HG03521 (cell line): ENCODE data around the gene PTK6.
A peak's percentile ranks its signal among the peaks of the same experiment; 100 is the strongest.

ENCODE experiments used
- ATAC-seq: cut with Tn5 transposase; IDR thresholded peaks from one replicate; pipeline ENCODE4 v1.9.1; 2021; ENCODE audit warnings: mild to moderate bottlenecking, moderate library complexity; ENCODE audit not compliant: unreplicated experiment

PTK6 gene

DNA sequence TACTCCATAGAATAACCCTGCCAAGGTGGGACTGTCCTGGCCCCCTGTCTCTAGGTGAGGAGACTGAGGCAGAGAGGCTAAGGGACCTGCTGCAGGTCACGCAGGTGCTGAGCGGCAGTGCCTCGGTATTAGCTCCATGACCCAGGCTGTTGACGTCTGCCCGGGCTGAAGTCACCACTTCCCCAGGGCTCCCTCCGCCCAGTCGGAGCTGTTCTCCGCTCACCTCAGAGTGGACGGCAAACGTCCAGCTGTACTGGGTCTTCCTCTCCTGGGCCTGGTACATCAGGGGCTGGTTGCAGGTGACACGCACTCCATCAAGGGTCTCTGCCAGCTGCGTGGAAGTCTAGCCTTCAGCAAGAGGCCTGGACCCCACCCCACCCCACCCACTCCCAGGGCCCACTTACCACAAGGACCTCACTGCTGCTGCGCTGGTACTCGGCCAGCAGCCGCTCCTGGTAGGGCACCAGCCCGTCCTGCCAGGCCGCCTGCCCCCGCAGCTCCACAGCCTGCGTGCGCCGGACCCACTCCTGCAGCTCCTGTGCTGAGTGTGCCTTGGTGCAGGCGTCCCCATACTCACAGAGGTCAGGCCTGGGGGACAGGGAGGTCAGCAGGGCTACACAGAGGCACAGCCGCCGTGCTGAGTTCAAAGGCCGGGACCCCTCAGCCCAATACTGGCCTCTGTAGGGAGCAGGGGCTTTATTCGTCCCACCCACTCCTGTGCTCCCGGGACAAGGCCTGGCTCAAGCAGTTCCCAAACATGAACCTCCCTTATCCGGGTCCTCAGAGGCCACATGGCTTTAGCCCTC lies 33.3 kb upstream of the PTK6 start:
- no peak for ATAC-seq

DNA sequence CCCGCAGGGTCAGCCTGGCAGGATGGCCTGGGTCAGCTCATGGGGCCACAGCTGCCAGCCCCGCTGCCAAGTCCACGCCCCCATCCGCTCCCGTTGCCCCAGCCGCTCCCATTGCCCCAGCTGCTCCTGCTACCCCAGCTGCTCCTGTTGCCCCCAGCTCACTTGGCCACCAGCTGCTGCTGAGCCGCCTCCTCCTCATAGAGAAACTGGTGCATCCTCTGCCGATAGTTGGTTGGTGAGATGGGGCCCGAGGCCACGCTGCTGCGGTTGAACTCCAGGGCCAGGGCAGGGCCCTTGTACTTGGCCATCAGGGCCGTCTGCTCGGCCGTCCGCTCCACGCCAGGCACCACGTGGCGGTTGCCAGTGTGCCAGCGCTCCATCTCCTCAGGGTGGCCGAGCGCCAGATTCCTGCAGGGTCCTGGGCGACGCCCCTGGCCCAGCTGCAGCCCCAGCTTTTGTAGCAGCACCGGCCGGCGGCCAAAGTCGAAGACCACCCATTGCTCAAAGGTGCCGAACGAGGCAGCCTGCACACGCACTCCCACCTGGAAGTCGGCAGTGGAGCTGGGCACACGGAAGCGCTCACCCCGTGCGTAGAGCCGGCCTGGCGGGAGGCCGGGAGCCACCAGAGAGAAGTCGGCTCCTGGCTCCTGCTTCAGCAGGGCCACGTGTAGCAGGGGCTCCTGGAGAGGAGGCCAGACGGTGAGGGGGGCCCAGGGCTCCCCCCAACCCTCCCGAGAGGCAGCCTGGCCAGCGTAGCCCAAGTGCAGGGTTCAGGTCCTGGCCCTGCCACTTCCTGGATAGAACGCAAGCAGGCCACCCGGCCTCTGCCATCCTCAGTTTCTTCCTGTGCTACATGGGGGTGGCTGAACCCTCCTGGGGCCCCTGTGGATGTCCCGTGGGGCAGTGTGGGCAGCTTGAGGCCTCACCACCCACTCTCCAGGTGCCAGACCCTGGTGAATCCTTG lies 32.1 kb upstream of the PTK6 start:
- ATAC-seq = no peak

DNA sequence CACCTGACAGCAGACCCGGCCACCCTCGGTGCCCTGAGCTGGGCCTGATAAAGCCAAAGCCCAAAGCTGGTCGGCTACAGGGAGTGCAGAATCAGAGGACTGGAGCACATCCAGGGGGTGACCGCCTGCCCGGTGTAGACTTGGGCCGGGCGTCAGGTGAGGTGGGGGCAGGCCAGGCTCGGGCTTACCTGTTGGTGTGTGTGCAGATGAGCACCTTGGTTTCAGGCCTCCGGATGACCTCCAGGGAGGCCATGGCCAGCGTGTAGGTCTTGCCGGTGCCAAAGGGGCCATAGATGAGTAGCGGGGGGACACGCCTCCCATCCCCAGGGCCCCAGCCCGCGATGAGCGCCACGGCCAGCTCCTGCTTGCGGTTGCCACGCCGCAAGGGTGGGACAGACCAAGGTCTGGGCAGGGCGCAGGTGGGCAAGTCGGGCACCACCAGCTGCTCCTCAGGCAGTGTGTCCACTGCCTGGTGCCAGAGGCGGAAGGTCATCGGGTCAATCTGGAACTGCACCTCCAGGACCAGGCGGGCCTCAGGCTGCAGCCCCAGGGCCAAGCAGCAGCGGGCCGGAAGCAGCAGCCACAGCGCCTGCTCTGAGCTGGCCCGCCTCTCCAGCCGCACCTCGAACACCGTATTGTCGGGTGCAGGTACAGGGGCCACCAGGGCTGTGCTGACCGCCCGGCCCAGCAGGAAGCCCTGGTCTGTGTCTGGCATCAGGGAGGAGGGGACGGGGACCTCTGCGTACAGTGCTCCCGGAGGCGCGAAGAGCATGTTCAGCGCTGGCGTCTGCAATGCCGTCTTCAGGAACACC lies 31.2 kb upstream of the PTK6 start:
- no peak for ATAC-seq

DNA sequence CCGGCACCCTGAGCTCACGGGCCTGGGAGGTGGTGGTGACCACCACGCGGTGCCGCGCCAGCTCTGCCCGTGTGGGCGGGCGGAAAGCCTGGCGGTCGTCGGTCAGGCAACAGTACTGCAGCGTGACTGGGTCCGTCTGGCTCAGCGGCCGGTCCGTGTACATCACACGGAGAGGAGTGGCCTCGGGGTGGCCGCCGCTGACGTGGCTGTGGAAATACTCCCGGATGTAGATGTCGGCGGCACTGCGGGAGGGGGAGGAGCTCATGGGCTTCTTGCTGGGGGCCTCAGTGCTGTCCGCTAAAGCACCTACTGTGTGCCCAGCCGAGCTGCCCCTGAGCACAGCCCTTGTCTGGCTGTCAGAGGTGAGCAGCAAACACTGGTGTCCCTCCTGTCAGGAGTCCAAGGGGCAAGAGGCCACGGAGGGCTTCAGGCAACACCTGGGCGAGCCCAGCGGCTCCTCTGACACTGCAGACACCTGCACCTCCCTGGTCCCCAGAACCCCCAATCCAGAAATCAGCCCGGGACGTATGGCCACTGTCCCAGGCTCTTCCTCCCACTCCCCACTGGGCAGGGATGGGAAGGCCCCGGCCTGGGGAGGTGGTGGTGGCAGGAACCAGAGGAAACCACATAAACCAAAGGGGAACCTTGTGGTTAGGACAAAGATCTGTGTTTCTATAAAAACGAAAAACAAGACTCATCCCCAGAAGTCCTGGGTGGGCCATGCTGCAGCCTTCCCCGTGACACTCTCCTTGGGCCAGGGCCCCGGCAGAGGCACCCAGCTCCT lies 30.4 kb upstream of the PTK6 start:
- ATAC-seq = peak; percentile 46

DNA sequence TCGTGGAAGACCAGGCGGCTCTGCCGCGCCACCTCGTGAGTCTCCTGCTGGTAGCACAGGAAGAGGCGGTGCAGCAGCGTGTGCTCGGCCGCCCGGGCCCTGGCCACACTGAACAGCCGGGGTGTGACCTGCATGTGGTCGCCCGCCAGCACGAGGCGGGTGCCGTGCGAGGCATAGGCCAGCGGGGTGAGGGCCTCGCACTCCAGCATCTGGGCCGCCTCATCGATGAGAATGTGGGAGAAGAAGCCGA lies 29.9 kb upstream of the PTK6 start:
- ATAC-seq = no peak

DNA sequence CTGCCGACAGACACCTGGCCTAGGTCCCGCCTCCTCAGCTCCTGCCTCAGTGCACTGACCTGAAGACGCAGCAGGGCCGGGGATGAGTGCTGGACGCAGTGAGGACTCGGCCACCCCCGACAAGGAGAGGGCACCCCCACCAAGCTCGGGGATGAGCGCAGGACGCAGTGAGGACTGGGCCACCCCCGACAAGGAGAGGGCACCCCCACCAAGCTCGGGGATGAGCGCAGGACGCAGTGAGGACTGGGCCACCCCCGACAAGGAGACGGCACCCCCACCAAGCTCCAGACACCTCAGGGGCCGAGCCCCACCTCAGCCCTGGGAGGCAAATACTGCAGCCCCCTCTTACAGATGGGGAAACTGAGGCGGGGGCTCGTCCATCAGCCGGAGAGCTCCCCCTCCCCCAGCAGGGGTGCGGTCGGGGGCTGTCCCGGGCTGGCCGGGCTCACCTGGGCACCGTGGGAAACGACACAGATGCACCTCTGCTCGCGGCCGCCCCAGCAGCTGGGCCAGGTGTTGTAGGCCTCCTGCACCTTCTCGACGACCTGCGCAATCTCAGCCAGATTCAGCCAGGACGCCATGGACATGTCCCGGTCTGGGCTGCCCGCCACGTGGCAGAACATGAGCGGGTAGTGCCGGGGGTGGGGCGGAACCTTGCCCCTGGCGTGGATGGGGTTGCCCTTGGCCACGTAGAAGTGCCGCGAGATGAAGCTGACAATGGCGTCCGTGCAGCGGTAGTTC lies 29.4 kb upstream of the PTK6 start:
- ATAC-seq = no peak

DNA sequence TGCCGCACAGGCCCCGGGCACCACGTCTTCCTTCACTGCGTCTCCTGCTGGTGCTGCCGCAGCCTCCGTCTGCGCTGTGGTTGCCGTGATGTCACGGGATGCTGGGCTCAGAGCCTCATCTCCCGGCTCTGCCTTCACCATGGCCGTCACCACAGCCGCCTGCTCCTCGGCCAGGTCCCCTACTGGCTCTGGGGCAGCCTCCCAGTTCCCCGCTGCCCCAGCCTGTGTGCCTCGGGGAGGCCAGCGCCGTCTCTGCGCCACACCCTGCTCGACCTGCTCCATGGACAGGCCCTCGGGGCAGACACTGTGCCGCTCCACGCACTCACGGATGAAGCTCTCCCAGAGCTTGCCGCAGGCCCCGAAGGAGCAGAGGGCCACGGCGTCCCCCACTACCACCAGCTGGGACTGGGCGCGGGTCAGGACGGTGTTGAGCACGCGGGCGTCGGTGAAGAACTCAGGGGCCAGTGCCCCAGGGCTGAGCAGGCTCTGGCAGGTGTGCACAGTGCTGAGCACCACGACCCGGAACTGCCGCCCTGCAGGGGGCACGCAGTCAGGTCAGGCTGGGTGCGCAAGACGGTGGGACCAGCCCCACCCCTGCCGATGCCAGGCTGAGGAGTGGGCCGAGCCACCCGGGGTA lies 28.6 kb upstream of the PTK6 start:
- no peak for ATAC-seq

DNA sequence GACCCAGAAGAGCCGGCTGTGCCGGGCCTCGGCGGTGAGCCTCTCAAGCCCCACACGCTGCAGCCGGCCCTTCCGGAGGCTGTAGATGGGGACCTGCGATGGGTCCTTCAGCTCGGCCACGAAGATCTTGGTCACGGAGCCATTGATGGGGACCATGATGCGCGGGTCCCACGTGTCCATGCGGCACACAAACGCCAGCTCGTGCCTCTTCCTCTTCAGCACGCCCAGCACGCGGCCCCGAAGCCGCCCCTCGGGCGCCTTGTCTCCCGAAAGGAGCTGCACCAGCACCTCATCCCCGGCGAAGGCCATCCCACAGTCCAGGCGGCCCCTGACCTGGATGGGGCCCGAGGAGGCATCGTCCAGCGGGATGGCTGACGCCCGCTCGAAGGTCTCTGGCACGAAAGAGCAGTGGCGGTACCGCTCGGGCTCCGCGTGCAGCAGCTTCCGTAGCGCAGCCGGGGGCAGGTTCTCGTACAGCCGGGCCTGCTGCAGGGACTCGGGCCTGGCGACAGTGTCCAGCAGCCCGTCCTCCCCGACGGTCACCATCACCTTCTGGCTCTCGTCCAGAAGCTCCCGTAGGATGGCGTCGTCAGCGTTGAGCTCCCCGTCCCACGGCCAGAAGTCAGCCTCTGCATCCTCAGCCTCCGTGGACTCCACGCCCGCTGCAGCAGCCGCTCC lies 28.0 kb upstream of the PTK6 start:
- no peak for ATAC-seq

DNA sequence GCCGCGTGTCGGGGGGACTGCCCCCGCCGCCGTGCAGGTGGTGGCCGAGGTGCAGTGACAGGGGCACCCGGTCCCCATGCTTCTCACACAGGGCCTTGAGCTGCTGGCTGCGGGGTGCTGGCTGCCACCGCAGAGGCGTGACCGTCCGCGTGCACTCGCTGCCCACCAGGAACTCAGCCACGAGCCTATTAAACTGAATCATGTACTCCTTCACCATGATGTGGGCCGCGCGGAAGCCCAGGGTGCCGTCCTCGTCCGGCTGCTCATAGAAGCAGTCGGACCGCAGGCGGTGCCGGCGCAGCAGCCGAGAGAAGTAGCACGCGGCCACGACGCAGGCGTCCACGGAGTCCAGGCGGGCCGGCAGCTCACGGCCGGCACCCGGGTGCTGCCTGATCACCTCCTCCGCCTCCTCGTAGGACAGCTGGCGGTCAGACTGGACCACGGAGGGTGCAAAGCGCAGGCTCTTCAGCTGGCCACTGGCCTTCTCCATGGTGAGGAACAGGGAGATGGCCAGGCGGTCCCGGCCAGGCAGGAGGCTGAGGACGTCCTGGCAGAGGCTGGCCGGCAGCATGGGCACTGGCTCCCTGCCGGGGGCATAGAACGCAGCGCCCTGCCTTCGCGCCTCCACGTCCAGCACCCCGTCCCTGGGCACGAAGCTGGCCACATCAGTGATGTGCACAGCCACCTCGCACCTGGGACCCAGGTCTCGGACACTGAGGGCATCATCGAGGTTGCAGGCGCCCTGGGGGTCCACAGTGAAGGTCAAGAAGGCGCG lies 27.0 kb upstream of the PTK6 start:
- no peak for ATAC-seq

DNA sequence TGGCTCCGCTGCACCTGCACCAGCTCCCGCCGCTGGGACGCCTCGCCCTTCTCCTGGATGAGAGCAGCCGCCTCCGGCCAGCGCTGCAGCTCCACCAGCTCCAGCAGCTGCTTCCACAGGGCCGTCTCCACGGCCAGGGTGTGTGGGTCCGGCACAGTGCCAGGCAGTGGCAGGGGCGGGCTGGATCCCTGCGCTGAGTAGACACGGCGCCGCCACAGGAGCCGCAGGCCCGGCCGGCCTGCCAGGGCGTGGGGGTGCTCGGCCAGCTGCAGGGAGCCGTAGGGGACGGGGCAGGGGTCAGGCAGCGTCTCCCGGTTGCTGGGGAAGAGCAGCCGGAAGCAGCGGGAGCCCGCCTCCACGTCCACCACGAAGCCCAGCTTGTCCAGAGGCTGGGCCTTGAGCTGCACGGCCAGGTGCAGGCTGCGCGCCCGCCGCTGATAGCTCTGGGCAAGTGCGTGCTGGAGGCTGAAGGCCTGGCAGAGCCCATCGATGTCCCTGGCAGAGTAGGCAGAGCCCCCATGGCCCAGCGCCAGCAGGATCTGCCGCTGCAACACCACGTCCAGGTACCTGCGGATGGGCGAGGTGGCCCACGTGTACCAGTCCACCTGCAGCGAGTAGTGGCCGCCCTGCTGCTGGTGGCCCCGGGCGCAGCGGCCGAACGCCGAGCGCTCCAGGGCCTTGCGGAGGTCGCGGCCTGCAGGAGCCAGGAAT lies 26.2 kb upstream of the PTK6 start:
- ATAC-seq = no peak

DNA sequence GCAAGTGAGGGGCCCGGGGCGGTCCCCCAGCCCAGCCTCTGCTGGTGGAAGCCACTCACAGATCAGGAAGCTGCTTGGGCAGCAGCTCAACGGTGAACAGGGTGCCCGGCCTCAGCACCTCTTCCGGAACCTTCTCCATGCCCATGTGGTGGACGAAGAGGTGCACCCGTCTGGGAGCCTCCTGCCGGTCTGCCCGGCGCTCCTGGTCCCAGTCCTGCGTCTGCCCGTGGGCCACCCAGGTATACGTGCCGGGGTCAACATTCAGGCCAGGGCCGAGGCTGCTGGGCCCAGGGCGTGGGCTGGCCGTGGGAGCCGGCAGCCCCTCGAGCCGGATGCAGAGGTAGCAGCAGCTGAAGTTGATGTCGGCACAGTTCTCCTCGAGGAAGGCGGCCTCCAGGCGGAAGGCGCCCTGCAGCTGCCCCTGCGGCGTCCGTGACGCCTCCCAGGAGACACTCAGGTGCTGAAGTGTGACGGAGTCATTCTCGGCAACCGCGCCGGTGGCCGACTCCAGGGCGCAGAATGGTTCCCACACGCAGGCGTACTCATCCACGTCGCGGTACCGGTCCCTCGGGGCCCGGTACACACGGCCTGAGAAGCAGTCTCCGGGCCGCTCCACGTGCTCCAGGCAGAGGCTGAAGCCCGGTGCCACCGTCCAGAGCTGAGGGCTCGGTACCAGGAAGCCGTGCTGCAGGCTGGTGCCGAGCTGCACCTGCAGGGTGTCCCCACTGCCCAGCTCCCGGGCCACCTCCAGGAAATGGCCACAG lies 25.5 kb upstream of the PTK6 start:
- no peak for ATAC-seq

DNA sequence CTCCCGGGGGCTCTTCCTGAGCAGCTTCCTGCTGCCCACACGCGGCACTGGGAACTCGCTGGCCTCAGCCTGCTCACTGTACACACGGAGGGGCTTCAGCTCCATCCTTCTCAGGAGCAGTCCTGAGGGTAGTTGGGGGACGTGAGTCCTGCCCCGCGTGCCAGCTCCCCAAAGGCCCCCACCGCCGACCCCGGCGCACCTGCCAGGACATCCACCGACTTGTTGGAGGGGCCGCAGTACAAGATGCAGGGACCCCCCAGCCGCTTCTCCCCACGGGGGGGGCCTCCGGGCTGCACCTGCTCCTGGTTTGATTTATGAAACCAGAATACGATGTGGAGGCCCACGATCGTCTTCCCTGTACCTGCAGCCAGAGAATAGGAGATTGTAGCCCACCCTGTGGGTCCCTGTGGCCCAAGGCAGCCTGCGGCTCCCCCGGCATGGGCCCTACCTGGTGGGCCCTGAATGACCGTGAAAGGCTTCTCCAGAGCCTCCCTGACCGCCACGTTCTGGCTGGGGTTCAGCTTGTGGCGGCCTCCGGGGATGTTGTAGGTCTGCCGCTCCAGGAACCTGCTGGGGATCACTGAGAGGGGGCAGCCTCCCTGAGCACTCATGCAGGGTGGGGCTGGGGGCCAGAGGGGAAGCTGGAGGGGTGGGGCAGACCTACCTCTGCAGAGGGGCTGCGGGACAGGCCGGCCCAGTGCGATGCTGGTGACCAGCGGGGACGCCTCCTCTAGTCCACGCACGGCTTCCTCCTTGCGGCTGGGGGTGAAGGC lies 24.6 kb upstream of the PTK6 start:
- no peak for ATAC-seq

DNA sequence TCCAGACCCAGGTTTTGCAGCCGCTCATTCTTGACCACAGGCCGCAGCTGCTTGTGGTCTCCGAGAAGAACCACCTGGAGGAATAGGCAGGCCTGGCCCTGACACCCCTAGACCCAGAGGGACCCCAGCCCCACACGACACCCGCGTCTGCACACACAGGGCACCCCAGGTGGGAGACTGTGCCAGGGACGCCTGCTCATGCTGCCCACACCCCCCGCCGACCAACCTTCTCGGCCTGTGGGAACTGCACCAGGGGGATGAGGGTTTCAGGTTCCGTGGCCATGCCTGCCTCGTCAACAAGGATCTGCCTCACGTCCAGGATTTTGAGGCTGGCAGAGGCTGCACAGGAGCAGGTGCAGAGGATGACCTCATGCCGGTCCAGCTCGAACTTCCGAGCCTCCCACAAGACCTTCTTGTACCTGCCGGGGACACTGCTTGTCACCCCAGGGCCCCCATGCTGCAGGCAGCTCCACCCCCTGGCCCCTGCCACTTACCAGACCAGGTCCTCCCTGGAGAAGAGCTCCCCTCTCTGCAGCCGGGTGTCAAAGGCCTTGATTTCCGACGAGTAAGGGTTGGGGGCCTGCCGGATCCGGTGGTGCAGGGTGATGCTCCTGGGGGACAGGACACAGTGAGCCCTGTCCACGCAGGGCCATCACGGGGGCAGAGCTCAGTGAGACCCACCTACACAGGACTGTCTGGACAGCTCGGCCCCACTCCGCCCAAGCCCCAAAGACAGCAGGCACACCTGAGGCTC lies 23.9 kb upstream of the PTK6 start:
- no peak for ATAC-seq

DNA sequence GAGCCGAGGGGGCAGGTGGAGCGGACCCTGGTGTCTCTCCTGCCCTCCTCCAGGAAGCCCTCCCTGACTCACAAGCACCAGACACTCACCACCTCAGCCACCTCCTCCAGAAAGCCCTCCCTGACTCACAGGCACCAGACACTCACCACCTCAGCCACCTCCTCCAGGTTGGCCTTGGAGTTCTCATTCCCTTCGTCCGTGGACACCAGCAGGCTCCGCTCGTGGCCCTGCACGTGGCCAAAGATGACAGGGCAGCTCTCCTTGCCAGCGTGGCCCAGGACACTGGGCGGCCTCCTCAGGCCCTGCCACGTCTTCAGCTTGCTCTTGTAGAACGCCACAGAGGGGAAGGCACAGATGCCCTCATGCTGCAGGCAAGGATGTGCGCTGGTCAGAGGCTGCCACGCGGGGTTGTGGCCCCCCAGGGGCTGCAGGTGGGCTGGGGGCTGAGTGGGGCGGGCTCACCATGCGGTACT lies 23.2 kb upstream of the PTK6 start:
- ATAC-seq = no peak
